Measurements from ENCODE around the gene FHIT.

DNA sequence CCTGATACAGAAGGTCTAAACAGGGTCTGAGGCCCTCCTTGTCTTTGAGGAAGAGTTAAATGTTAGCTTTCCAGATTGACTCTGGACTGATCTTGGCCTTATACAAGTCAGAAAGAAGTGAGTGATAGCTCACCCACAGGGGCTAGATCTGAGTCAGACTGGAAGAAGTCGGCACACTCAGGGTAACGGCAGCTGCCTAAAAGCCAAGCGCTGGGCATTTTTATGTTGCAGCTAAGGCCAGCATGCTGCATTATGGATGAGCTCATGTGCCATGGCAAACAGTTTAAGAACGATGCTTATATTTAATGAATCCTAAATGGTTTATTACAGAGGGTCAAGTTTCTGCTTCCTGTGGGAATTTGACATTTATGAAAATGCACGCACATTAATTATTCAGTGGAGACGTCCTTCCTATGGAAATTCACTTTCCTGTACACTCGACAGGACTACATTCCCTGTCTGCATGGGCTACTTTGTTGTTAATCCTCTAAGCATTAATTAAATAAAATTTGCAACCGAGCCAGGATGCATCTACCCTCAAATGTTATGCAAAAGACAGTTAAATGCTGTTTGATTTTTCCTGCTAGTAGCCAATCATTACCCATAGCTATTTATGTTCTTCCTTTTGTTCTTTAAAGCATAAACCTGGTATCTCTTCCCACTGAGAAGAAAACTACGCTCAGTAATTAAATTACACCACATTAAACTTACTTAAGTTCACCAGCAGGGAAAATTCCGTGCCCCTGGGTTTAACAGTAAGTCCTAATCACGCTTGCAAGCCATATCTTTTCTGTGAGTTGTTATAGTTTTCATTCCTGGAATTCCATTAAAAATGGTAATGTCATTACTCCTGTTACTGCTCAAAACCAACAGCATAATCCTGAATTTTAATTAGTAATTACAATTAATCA, 1438.8 kb downstream of the FHIT start:
- TF ChIP-seq EZH2phosphoT487 (IDR thresholded peaks at IDR 0.05; ENCODE audit: insufficient read depth, low read depth) (no peak), EZH2 (IDR thresholded peaks at IDR 0.05; ENCODE audit: insufficient read depth, poor library complexity, severe bottlenecking) (no peak)

Data from GM23248 (cell line).